Nephron progenitor cell (in vitro differentiated cells): ENCODE measurements around the gene CIAO3.

ENCODE experiments used
- DNase-seq: peaks from one replicate; pipeline ENCODE4 v3.0.0; 2021
- H3K27ac Mint-ChIP-seq: 2 replicates; pipeline ENCODE4 v1.8.0; 2021; ENCODE audit warnings: mild to moderate bottlenecking, moderate library complexity, mixed read lengths
- H3K27me3 Mint-ChIP-seq: 2 replicates; pipeline ENCODE4 v1.8.0; 2021; ENCODE audit warnings: mild to moderate bottlenecking, low read depth, mixed read lengths; ENCODE audit not compliant: poor library complexity
- H3K36me3 Mint-ChIP-seq: 2 replicates; pipeline ENCODE4 v1.8.0; 2021; ENCODE audit warnings: low read depth, mixed read lengths
- H3K4me1 Mint-ChIP-seq: 2 replicates; pipeline ENCODE4 v1.8.0; 2021; ENCODE audit warnings: mixed read lengths
- H3K4me3 Mint-ChIP-seq: 2 replicates; pipeline ENCODE4 v1.8.0; 2021; ENCODE audit warnings: mild to moderate bottlenecking, moderate library complexity, mixed read lengths
- H3K9me3 Mint-ChIP-seq: 2 replicates; pipeline ENCODE4 v1.8.0; 2021; ENCODE audit warnings: mild to moderate bottlenecking, moderate library complexity, mixed read lengths
- CTCF ChIP-seq: fragments of 200-600 bp; sonication (generic); IDR thresholded peaks from 2 replicates; pipeline ENCODE4 v1.5.0; 2021; ENCODE audit warnings: antibody characterized with exemption

The CIAO3 gene

GRCh38 chr16:681746-682427, 58.9 kb downstream of the CIAO3 start:
- TF ChIP-seq CTCF: no peak
- no peak for DNase-seq
- Mint-ChIP-seq H3K9me3 (no peaks in the 10 kb centered on the region), H3K27ac (no peak overlapping the region), H3K4me1 (peaks cover 41% of the 10 kb centered on the region), H3K36me3 (peaks cover 19% of the 10 kb centered on the region), H3K27me3 (peaks cover 4% of the 10 kb centered on the region), H3K4me3 (peak overlapping the region; percentile 78)

GRCh38 chr16:680967-681745, 59.6 kb downstream of the CIAO3 start:
- peak overlapping the region; percentile 78 for H3K4me3 Mint-ChIP-seq
- peaks cover 15% of the 10 kb centered on the region for H3K36me3 Mint-ChIP-seq
- no peak for DNase-seq
- H3K4me1 Mint-ChIP-seq: peaks cover 41% of the 10 kb centered on the region
- H3K9me3 Mint-ChIP-seq: no peaks in the 10 kb centered on the region
- peaks cover 10% of the 10 kb centered on the region for H3K27me3 Mint-ChIP-seq
- no peak for TF ChIP-seq CTCF
- H3K27ac Mint-ChIP-seq: no peak overlapping the region

- no peak for TF ChIP-seq CTCF
- H3K27ac Mint-ChIP-seq: no peak overlapping the region
- peaks cover 10% of the 10 kb centered on the region for H3K27me3 Mint-ChIP-seq
- DNase-seq: no peak
- peaks cover 10% of the 10 kb centered on the region for H3K36me3 Mint-ChIP-seq
- H3K9me3 Mint-ChIP-seq: no peaks in the 10 kb centered on the region
- H3K4me1 Mint-ChIP-seq: peaks cover 35% of the 10 kb centered on the region
- peak overlapping the region; percentile 86 for H3K4me3 Mint-ChIP-seq
Measured at GRCh38 chr16:680625-680945, 60.2 kb downstream of the CIAO3 start.

- peak within 1 kb of the TSS; percentile 83 for H3K27ac Mint-ChIP-seq
- H3K4me3 Mint-ChIP-seq: peak within 1 kb of the TSS; percentile 86
- peaks cover 14% of the 10 kb centered on the region for H3K27me3 Mint-ChIP-seq
- no peaks in the 10 kb centered on the region for H3K9me3 Mint-ChIP-seq
- peaks cover 10% of the 10 kb centered on the region for H3K36me3 Mint-ChIP-seq
- DNase-seq: peak; percentile 98
- no peak for TF ChIP-seq CTCF
- peaks cover 38% of the 10 kb centered on the region for H3K4me1 Mint-ChIP-seq
Measured at GRCh38 chr16:679814-680624, 60.8 kb downstream of the CIAO3 start, which contains the start of gene STUB1. Gene STUB1 (plus strand): TSS chr16:680410. CDS start chr16:680526, 116 bp downstream.
